Breast epithelium (tissue), 4 donors: ENCODE measurements around the gene TACO1. TPM values are rescaled to one million over a fixed set of nuclear protein-coding genes. Genes with fewer than 3 reads are reported as not detected.

Source experiments
- DNase-seq, 2 donors: peaks; one replicate each; pipeline ENCODE4 v3.0.0-alpha.2; 2019; ENCODE audit warnings: low spot score in 2 of 2
- H3K27ac ChIP-seq, 2 donors: fragments of 200-600 bp; sonication (generic) in 1 of 2; one replicate each; pipeline ENCODE4 v1.5.1; 2016 to 2019; ENCODE audit warnings: mild to moderate bottlenecking in 1 of 2
- H3K27me3 ChIP-seq, 2 donors: fragments of 200-600 bp; sonication (generic) in 1 of 2; one replicate each; pipeline versions ENCODE4 v1.5.1 to v1.6.0; 2017 to 2019; ENCODE audit warnings: control low read depth in 1 of 2, mild to moderate bottlenecking in 1 of 2
- H3K36me3 ChIP-seq: fragments of 200-600 bp; one replicate; pipeline ENCODE4 v1.5.1; 2019
- H3K4me1 ChIP-seq, 2 donors: fragments of 200-600 bp; sonication (generic); one replicate each; pipeline ENCODE4 v1.5.1; 2016 to 2019; ENCODE audit warnings: control low read depth in 1 of 2
- H3K4me3 ChIP-seq, 3 donors: fragments of 200-600 bp; sonication (generic); 1 replicate in 2 of 3; 2 replicates in 1 of 3; pipeline ENCODE4 v1.5.1; 2016 to 2019; ENCODE audit warnings: mild to moderate bottlenecking in 3 of 3, moderate library complexity in 2 of 3
- H3K9me3 ChIP-seq, 2 donors: fragments of 200-600 bp; sonication (generic) in 1 of 2; one replicate each; pipeline ENCODE4 v1.5.1; 2016 to 2019; ENCODE audit warnings: control low read depth in 1 of 2
- POLR2A ChIP-seq: fragments of 450-650 bp; IDR thresholded peaks from one replicate; pipeline ENCODE4 v1.6.1; 2016; ENCODE audit warnings: antibody characterized with exemption, mild to moderate bottlenecking, moderate library complexity
- POLR2AphosphoS5 ChIP-seq, 3 donors: sonication (generic); formaldehyde crosslinking; IDR thresholded peaks; one replicate each; pipeline ENCODE4 v1.6.1; 2017; ENCODE audit warnings: antibody characterized with exemption in 3 of 3
- intact Hi-C: fragments of 100-400 bp; cut with DNase I; formaldehyde crosslinking; loops from one replicate; pipeline ENCODE4 v1.15.1; 2023; ENCODE audit warnings: low total_unique reads
- total RNA-seq, 3 donors: library from RNA; depleted of rRNA; stranded (reverse); fragments of >200 nt; gene quantifications; one replicate each; pipeline ENCODE4 v1.1.0, GENCODE V29; 2016
- TF ChIP-seq, protein P1 (sequence below), 3 donors: fragments of 450-650 bp; IDR thresholded peaks; one replicate each; pipeline ENCODE4 v1.5.1; 2016 to 2017; ENCODE audit warnings: antibody characterized with exemption in 3 of 3, mild to moderate bottlenecking in 3 of 3, moderate library complexity in 3 of 3

TACO1 gene
- total RNA-seq, 3 donors from 2014 or later = 11.0 to 12.4 (median 11.1) TPM

GRCh38 chr17:63649813-63650212 lies 49.1 kb downstream of the TACO1 start:
- Histone ChIP-seq H3K27ac (no peak overlapping the region), H3K36me3 (peaks cover 8% of the 10 kb centered on the region), H3K27me3 (no peaks in the 10 kb centered on the region), H3K4me3 (no peak overlapping the region), H3K4me1 (peaks cover 0 to 12% of the 10 kb centered on the region in 2 donors), H3K9me3 (no peaks in the 10 kb centered on the region)
- intact Hi-C loops = loop anchor here (10.0 kb wide), 1 partner anchor 375 kb away; no protein-coding TSS in a partner anchor
- TF ChIP-seq POLR2AphosphoS5 (IDR thresholded peaks at IDR 0.05) (no peak), POLR2A (no peak)
- TF ChIP-seq, protein P1, sequence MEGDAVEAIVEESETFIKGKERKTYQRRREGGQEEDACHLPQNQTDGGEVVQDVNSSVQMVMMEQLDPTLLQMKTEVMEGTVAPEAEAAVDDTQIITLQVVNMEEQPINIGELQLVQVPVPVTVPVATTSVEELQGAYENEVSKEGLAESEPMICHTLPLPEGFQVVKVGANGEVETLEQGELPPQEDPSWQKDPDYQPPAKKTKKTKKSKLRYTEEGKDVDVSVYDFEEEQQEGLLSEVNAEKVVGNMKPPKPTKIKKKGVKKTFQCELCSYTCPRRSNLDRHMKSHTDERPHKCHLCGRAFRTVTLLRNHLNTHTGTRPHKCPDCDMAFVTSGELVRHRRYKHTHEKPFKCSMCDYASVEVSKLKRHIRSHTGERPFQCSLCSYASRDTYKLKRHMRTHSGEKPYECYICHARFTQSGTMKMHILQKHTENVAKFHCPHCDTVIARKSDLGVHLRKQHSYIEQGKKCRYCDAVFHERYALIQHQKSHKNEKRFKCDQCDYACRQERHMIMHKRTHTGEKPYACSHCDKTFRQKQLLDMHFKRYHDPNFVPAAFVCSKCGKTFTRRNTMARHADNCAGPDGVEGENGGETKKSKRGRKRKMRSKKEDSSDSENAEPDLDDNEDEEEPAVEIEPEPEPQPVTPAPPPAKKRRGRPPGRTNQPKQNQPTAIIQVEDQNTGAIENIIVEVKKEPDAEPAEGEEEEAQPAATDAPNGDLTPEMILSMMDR (IDR thresholded peaks at IDR 0.05) = no peak
- DNase-seq = no peak

GRCh38 chr17:63652106-63652505 lies 51.4 kb downstream of the TACO1 start:
- no peak overlapping the region for H3K27ac ChIP-seq
- H3K4me3 ChIP-seq = no peak overlapping the region
- no peaks in the 10 kb centered on the region for H3K27me3 ChIP-seq
- intact Hi-C loops = loop anchor here (10.0 kb wide), 1 partner anchor 377 kb away; no protein-coding TSS in a partner anchor
- H3K36me3 ChIP-seq = peaks cover 8% of the 10 kb centered on the region
- no peak for DNase-seq
- TF ChIP-seq, protein P1 (IDR thresholded peaks at IDR 0.05) = no peak
- no peak for TF ChIP-seq POLR2AphosphoS5 (IDR thresholded peaks at IDR 0.05)
- TF ChIP-seq POLR2A = no peak
- H3K4me1 ChIP-seq = peaks cover 0 to 6% of the 10 kb centered on the region in 2 donors
- H3K9me3 ChIP-seq = no peaks in the 10 kb centered on the region

DNA sequence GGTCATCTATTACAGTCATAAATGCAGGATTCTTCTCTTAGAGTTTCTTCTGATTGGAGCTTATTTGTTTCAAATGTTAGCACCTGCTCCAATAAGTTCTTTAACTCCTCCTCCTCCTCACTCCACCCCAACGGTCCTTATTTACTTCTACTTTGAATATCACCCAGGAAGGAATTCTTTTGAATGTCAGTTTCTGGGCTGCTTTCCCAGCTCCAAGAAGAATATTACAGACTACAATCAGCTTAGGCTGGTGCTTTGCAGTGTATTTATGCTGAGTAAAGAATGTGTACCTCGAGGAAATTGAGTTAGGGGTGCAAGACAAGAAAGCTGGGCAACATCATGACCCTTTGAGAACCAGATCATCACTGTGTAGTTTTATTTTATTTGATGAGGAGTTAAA lies 52.4 kb downstream of the TACO1 start:
- intact Hi-C loops = loop anchor here (10.0 kb wide), 1 partner anchor 378 kb away; no protein-coding TSS in a partner anchor
- TF ChIP-seq POLR2AphosphoS5 (IDR thresholded peaks at IDR 0.05) (no peak), POLR2A (no peak)
- TF ChIP-seq, protein P1 (IDR thresholded peaks at IDR 0.05) = no peak
- Histone ChIP-seq H3K27me3 (no peaks in the 10 kb centered on the region), H3K9me3 (no peaks in the 10 kb centered on the region), H3K36me3 (peaks cover 8% of the 10 kb centered on the region), H3K27ac (no peak overlapping the region), H3K4me3 (no peak overlapping the region), H3K4me1 (no peaks in the 10 kb centered on the region)
- DNase-seq = no peak

DNA sequence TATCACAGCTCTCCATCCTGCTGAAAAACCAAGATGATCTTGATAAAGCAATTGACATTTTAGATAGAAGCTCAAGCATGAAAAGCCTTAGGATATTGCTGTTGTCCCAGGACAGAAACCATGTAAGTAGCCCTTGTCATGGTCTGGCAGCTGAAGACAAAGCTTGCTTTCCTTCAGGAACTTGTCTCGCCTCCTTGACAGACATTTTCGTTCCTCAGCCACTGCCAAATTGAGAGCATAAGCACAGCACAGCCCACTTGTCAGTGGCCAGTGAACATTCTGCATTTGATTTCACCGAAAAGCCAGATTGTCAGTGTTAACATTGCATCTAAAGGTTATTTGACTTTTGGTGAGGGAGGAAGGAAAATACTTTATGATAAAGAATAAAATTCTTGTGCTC lies 57.1 kb downstream of the TACO1 start:
- Histone ChIP-seq H3K9me3 (no peaks in the 10 kb centered on the region), H3K36me3 (peaks cover 5% of the 10 kb centered on the region), H3K4me1 (no peaks in the 10 kb centered on the region), H3K27me3 (no peaks in the 10 kb centered on the region), H3K4me3 (no peak overlapping the region), H3K27ac (no peak overlapping the region)
- intact Hi-C loops = loop anchor here (10.0 kb wide), 1 partner anchor 383 kb away; no protein-coding TSS in a partner anchor
- TF ChIP-seq POLR2AphosphoS5 (IDR thresholded peaks at IDR 0.05) = no peak
- TF ChIP-seq, protein P1 (IDR thresholded peaks at IDR 0.05) = no peak
- TF ChIP-seq POLR2A = no peak
- no peak for DNase-seq

Other genes with a start within 250 kb of the TACO1 start
- gene CYB561, start 154.6 kb upstream of the TACO1 start, total RNA-seq = 10 to 100 TPM; 14.6 to 52.4 (median 43.3) TPM
- 10 to 100 TPM in 1 of 3 donors, 1 to 10 TPM in 2; 2.6 to 13.9 (median 9.1) TPM for gene ACE, start 123.8 kb upstream of the TACO1 start, total RNA-seq
- not detected for gene KCNH6, start 77.5 kb upstream of the TACO1 start, total RNA-seq
- 10 to 100 TPM; 23.0 to 29.6 (median 27.2) TPM for gene DCAF7, start 50.4 kb upstream of the TACO1 start, total RNA-seq
- 10 to 100 TPM; 44.9 to 60.0 (median 47.9) TPM for gene MAP3K3, start 21.5 kb downstream of the TACO1 start, total RNA-seq
- 10 to 100 TPM in 1 of 3 donors, 1 to 10 TPM in 2; 6.1 to 10.5 (median 7.2) TPM for gene LIMD2, start 99.2 kb downstream of the TACO1 start, total RNA-seq
- gene STRADA, start 140.9 kb downstream of the TACO1 start, total RNA-seq = 10 to 100 TPM; 25.9 to 33.8 (median 26.2) TPM
- 10 to 100 TPM; 54.1 to 89.5 (median 81.7) TPM for gene CCDC47, start 172.7 kb downstream of the TACO1 start, total RNA-seq
- gene DDX42, start 173.3 kb downstream of the TACO1 start, total RNA-seq = 100 to 1,000 TPM; 131 to 139 (median 139) TPM
- gene PSMC5, start 226.5 kb downstream of the TACO1 start, total RNA-seq = 100 to 1,000 TPM in 2 of 3 donors, 10 to 100 TPM in 1; 98.3 to 110 (median 104) TPM
- 10 to 100 TPM; 55.4 to 78.7 (median 59.1) TPM for gene FTSJ3, start 226.8 kb downstream of the TACO1 start, total RNA-seq
- gene SMARCD2, start 241.8 kb downstream of the TACO1 start, total RNA-seq = 100 to 1,000 TPM; 142 to 210 (median 192) TPM